ENCODE results near the gene SFXN5. TPM values are rescaled to one million over a fixed set of nuclear protein-coding genes. Genes with fewer than 3 reads are reported as not detected.

SFXN5 gene
- total RNA-seq, 2 experiments from 2014 or later = 12.4 to 20.0 TPM

- H3K27ac Mint-ChIP-seq = no peak overlapping the region
- no peak for ATAC-seq
- no peaks in the 10 kb centered on the region for H3K9me3 Mint-ChIP-seq (ENCODE audit: low read depth)
- H3K4me1 Mint-ChIP-seq = no peaks in the 10 kb centered on the region
- no peak overlapping the region for H3K4me3 Mint-ChIP-seq
- CTCF ChIA-PET = interaction anchor here (2.7 kb wide), 1 partner anchor 85 kb away, joined by 11 read pairs; no protein-coding TSS in a partner anchor
- no peaks in the 10 kb centered on the region for H3K36me3 Mint-ChIP-seq
- no peaks in the 10 kb centered on the region for H3K27me3 Mint-ChIP-seq
- DNase-seq = no peak
Measured at GRCh38 chr2:73091696-73092095, 20.2 kb upstream of the SFXN5 start.

- ATAC-seq (no peak), DNase-seq (no peak)
- H3K4me1 Mint-ChIP-seq = no peaks in the 10 kb centered on the region
- H3K4me3 Mint-ChIP-seq = no peak overlapping the region
- no peak overlapping the region for H3K27ac Mint-ChIP-seq
- H3K36me3 Mint-ChIP-seq = no peaks in the 10 kb centered on the region
- CTCF ChIA-PET = interaction anchor here (2.7 kb wide), 1 partner anchor 86 kb away, joined by 11 read pairs; no protein-coding TSS in a partner anchor
- no peaks in the 10 kb centered on the region for H3K27me3 Mint-ChIP-seq
- no peaks in the 10 kb centered on the region for H3K9me3 Mint-ChIP-seq (ENCODE audit: low read depth)
Measured at GRCh38 chr2:73091164-73091563, 19.7 kb upstream of the SFXN5 start.

- ATAC-seq (no peak), DNase-seq (no peak)
- Mint-ChIP-seq H3K4me3 (no peak overlapping the region), H3K27ac (no peak overlapping the region), H3K36me3 (no peaks in the 10 kb centered on the region), H3K4me1 (no peaks in the 10 kb centered on the region), H3K9me3 (ENCODE audit: low read depth) (no peaks in the 10 kb centered on the region), H3K27me3 (no peaks in the 10 kb centered on the region)
- CTCF ChIA-PET = interaction anchor here (2.2 to 5.4 kb wide), 2 partner anchors 67 to 88 kb away, joined by 11 to 41 read pairs; no protein-coding TSS in a partner anchor
Measured at GRCh38 chr2:73089270-73090030, 17.9 kb upstream of the SFXN5 start.

- CTCF ChIA-PET = interaction anchor here (2.2 to 5.4 kb wide), 3 partner anchors 67 to 124 kb away, joined by 11 to 41 read pairs (median 21); partner anchors contain the start of gene SMYD5
- H3K4me1 Mint-ChIP-seq = no peaks in the 10 kb centered on the region
- H3K4me3 Mint-ChIP-seq = no peak overlapping the region
- no peaks in the 10 kb centered on the region for H3K27me3 Mint-ChIP-seq
- H3K36me3 Mint-ChIP-seq = no peaks in the 10 kb centered on the region
- DNase-seq = no peak
- no peaks in the 10 kb centered on the region for H3K9me3 Mint-ChIP-seq (ENCODE audit: low read depth)
- no peak overlapping the region for H3K27ac Mint-ChIP-seq
- no peak for ATAC-seq
Measured at GRCh38 chr2:73088703-73089102, 17.2 kb upstream of the SFXN5 start.

GRCh38 chr2:73088211-73088610 is 16.7 kb upstream of the SFXN5 start:
- CTCF ChIA-PET = interaction anchor here (1.5 to 5.4 kb wide), 4 partner anchors 68 to 125 kb away, joined by 3 to 41 read pairs (median 16); partner anchors contain the start of gene SMYD5
- Mint-ChIP-seq H3K27ac (no peak overlapping the region), H3K4me1 (no peaks in the 10 kb centered on the region), H3K9me3 (ENCODE audit: low read depth) (no peaks in the 10 kb centered on the region), H3K27me3 (no peaks in the 10 kb centered on the region), H3K36me3 (no peaks in the 10 kb centered on the region), H3K4me3 (no peak overlapping the region)
- ATAC-seq = no peak
- DNase-seq = no peak

- H3K27ac Mint-ChIP-seq = no peak overlapping the region
- H3K4me3 Mint-ChIP-seq = no peak overlapping the region
- DNase-seq (no peak), ATAC-seq (no peak)
- no peaks in the 10 kb centered on the region for H3K9me3 Mint-ChIP-seq (ENCODE audit: low read depth)
- H3K4me1 Mint-ChIP-seq = no peaks in the 10 kb centered on the region
- CTCF ChIA-PET = interaction anchor here (1.5 to 6.6 kb wide), 5 partner anchors 12 to 126 kb away, joined by 3 to 67 read pairs (median 21); partner anchors contain the start of gene SMYD5
- H3K36me3 Mint-ChIP-seq = no peaks in the 10 kb centered on the region
- H3K27me3 Mint-ChIP-seq = no peaks in the 10 kb centered on the region
Measured at GRCh38 chr2:73087311-73087710, 15.8 kb upstream of the SFXN5 start.

- CTCF ChIA-PET = interaction anchor here (1.0 to 6.6 kb wide), 22 partner anchors 11 to 193 kb away, joined by 3 to 67 read pairs (median 4); partner anchors contain the start of gene SMYD5
- Mint-ChIP-seq H3K27ac (no peak overlapping the region), H3K36me3 (no peaks in the 10 kb centered on the region), H3K9me3 (ENCODE audit: low read depth) (no peaks in the 10 kb centered on the region), H3K4me3 (no peak overlapping the region), H3K4me1 (no peaks in the 10 kb centered on the region), H3K27me3 (no peaks in the 10 kb centered on the region)
- ATAC-seq (peak; percentile 96), DNase-seq (peak; percentile 89)
Measured at GRCh38 chr2:73085691-73086090, 14.2 kb upstream of the SFXN5 start.

GRCh38 chr2:73084971-73085370 is 13.5 kb upstream of the SFXN5 start:
- Mint-ChIP-seq H3K36me3 (no peaks in the 10 kb centered on the region), H3K27ac (no peak overlapping the region), H3K9me3 (ENCODE audit: low read depth) (no peaks in the 10 kb centered on the region), H3K4me3 (no peak overlapping the region), H3K27me3 (no peaks in the 10 kb centered on the region), H3K4me1 (no peaks in the 10 kb centered on the region)
- ATAC-seq = no peak
- CTCF ChIA-PET = interaction anchor here (0.6 to 6.6 kb wide), 21 partner anchors 8 to 192 kb away, joined by 3 to 67 read pairs (median 4); partner anchors contain the start of gene SMYD5
- DNase-seq = no peak

GRCh38 chr2:73083886-73084800 is 12.6 kb upstream of the SFXN5 start:
- no peaks in the 10 kb centered on the region for H3K27me3 Mint-ChIP-seq
- H3K9me3 Mint-ChIP-seq (ENCODE audit: low read depth) = no peaks in the 10 kb centered on the region
- no peaks in the 10 kb centered on the region for H3K4me1 Mint-ChIP-seq
- DNase-seq = no peak
- H3K4me3 Mint-ChIP-seq = no peak overlapping the region
- no peak for ATAC-seq
- no peak overlapping the region for H3K27ac Mint-ChIP-seq
- H3K36me3 Mint-ChIP-seq = no peaks in the 10 kb centered on the region
- CTCF ChIA-PET = interaction anchor here (0.9 to 6.6 kb wide), 13 partner anchors 11 to 129 kb away, joined by 3 to 67 read pairs (median 4); partner anchors contain the start of gene SMYD5

- Mint-ChIP-seq H3K4me1 (no peaks in the 10 kb centered on the region), H3K27ac (no peak overlapping the region), H3K36me3 (no peaks in the 10 kb centered on the region), H3K4me3 (no peak overlapping the region), H3K9me3 (ENCODE audit: low read depth) (no peaks in the 10 kb centered on the region), H3K27me3 (no peaks in the 10 kb centered on the region)
- CTCF ChIA-PET = interaction anchor here (0.9 to 6.6 kb wide), 3 partner anchors 64 to 96 kb away, joined by 3 to 67 read pairs (median 5); no protein-coding TSS in a partner anchor
- DNase-seq = no peak
- no peak for ATAC-seq
Measured at GRCh38 chr2:73082523-73083410, 11.3 kb upstream of the SFXN5 start.

- H3K36me3 Mint-ChIP-seq = no peaks in the 10 kb centered on the region
- ATAC-seq = no peak
Measured at GRCh38 chr2:73081181-73081671, 9.7 kb upstream of the SFXN5 start.

More at GRCh38 chr2:73081181-73081671, 9.7 kb upstream of the SFXN5 start:
- Mint-ChIP-seq H3K4me1 (no peaks in the 10 kb centered on the region), H3K27me3 (no peaks in the 10 kb centered on the region), H3K27ac (no peak overlapping the region), H3K9me3 (ENCODE audit: low read depth) (no peaks in the 10 kb centered on the region), H3K4me3 (no peak overlapping the region)
- no peak for DNase-seq
- CTCF ChIA-PET = interaction anchor here (0.7 to 6.6 kb wide), 3 partner anchors 20 to 107 kb away, joined by 3 to 67 read pairs (median 3); no protein-coding TSS in a partner anchor

All from activated CD8-positive, alpha-beta memory T cell treated with anti-CD3 and anti-CD28 coated beads, Interleukin-2, amount 10 ng/mL, durations not matched to agents 7 days and 5 days (primary cell).